BJ (cell line): Measurements from ENCODE around the gene HMX2. TPM values are rescaled to one million over a fixed set of nuclear protein-coding genes. Genes with fewer than 3 reads are reported as not detected.

ENCODE experiments used
- CTCF ChIA-PET: fragments of 350-600 bp; formaldehyde crosslinking; extraction: SDS; loops from one replicate; lab custom pipeline; 2021; ENCODE audit warnings: antibody characterized with exemption, inconsistent platforms; lab: Yijun Ruan, JAX
- POLR2A ChIA-PET: fragments of 300-600 bp; sonication (Branson Sonifier 250); formaldehyde crosslinking; extraction: SDS; loops from one replicate; lab custom pipeline; 2021; ENCODE audit warnings: antibody characterized with exemption; lab: Charles Lee
- DNase-seq: peaks from one replicate; pipeline ENCODE4 v3.0.0-alpha.2; 2011; ENCODE audit warnings: low read depth
- H3K27me3 ChIP-seq: 2 replicates; pipeline ENCODE4 v1.6.0; 2011; ENCODE audit warnings: low read length; ENCODE audit not compliant: control insufficient read depth, insufficient read depth
- H3K36me3 ChIP-seq: 2 replicates; pipeline ENCODE4 v1.5.1; 2011; ENCODE audit warnings: low read length; ENCODE audit not compliant: control insufficient read depth, insufficient read depth
- H3K4me3 ChIP-seq: 2 replicates; pipeline ENCODE4 v1.5.1; 2011; ENCODE audit warnings: low read depth, mild to moderate bottlenecking, control low read depth, low read length
- polyA plus RNA-seq: library from polyadenylated mRNA; depleted of rRNA; stranded (reverse); fragments of >200 nt; gene quantifications from 2 replicates; pipeline ENCODE4 v1.2.3, GENCODE V29; 2011; rRNA removed
- TF ChIP-seq, protein P1 (sequence below): IDR thresholded peaks from 2 replicates; pipeline ENCODE4 v1.5.1; 2011; ENCODE audit warnings: low read depth, mild to moderate bottlenecking, control low read depth, inconsistent platforms, low read length, moderate library complexity; ENCODE audit not compliant: insufficient read depth

Gene HMX2
- polyA plus RNA-seq, 1 experiment = not detected

DNA sequence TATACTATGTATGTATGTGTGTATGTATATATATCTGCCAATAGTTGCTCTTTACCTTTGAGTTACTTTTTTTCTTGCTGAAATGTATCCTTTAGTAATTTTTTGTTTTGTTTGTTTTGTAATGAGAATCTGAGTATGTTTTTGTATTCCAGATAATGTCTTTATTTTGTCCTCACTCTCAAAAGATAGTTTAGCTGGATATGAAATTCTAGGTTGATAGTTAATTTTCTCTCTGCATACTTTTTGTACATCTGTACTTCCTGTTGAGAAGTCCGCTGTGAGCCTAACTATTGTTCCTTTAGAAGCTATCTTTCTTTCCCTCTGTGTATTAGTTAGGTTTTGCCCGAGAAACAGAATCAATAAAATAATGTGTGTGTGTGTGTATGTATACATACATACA, 35.8 kb downstream of the HMX2 start:
- DNase-seq = no peak
- CTCF ChIA-PET = interaction anchor here (0.9 kb wide), 1 partner anchor 7 kb away, joined by 3 read pairs; no protein-coding TSS in a partner anchor
- H3K4me3 ChIP-seq = no peak overlapping the region
- TF ChIP-seq, protein P1, sequence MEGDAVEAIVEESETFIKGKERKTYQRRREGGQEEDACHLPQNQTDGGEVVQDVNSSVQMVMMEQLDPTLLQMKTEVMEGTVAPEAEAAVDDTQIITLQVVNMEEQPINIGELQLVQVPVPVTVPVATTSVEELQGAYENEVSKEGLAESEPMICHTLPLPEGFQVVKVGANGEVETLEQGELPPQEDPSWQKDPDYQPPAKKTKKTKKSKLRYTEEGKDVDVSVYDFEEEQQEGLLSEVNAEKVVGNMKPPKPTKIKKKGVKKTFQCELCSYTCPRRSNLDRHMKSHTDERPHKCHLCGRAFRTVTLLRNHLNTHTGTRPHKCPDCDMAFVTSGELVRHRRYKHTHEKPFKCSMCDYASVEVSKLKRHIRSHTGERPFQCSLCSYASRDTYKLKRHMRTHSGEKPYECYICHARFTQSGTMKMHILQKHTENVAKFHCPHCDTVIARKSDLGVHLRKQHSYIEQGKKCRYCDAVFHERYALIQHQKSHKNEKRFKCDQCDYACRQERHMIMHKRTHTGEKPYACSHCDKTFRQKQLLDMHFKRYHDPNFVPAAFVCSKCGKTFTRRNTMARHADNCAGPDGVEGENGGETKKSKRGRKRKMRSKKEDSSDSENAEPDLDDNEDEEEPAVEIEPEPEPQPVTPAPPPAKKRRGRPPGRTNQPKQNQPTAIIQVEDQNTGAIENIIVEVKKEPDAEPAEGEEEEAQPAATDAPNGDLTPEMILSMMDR = no peak
- POLR2A ChIA-PET = no interaction called here
- no peaks in the 10 kb centered on the region for H3K36me3 ChIP-seq
- H3K27me3 ChIP-seq = no peaks in the 10 kb centered on the region

DNA sequence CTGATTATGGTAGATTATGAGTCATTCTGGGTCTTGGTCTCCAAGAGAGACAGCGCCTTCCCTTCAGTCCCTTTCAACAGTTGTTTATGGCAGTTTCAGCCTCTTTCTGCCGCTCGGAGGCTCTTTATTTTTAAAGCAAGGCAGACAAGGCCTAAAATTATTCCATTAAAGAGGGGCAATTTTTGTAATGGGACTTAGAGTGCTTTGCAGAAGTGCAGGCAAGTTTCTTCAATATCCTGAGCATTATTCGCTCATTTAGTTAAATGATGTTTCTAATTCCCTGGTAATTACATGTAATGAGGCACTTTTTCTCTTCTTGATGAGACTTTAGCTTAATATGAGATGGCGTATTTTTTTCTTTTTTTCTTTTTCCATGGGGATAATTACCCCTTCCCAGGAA, 39.8 kb downstream of the HMX2 start:
- TF ChIP-seq, protein P1 = no peak
- ChIA-PET POLR2A (no interaction called here), CTCF (no interaction called here)
- DNase-seq = no peak
- Histone ChIP-seq H3K4me3 (no peak overlapping the region), H3K27me3 (no peaks in the 10 kb centered on the region), H3K36me3 (no peaks in the 10 kb centered on the region)

DNA sequence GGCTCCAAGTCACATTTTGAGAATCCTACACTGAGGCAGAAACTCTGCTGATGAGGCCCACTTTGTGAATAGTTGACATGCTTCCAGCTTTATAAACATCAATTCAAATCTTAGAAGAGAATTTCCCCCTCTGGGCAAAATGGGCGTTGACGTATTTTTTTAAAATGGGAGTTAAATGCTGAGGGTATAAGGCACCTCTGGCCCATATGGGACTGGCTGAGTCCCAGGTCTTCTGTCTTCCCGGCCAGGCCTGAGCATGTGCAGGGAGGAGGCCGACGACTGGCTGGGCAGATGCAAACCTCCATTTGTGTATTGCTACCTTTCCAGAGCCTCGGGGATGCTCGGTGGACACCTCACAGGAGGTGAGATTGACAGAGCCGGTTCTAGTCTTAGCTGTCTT, 44.0 kb downstream of the HMX2 start:
- no peaks in the 10 kb centered on the region for H3K36me3 ChIP-seq
- ChIA-PET POLR2A (no interaction called here), CTCF (interaction anchor here (1.0 kb wide), 1 partner anchor 14 kb away, joined by 3 read pairs; no protein-coding TSS in a partner anchor)
- H3K4me3 ChIP-seq = no peak overlapping the region
- TF ChIP-seq, protein P1 = no peak
- H3K27me3 ChIP-seq = no peaks in the 10 kb centered on the region
- DNase-seq = no peak

DNA sequence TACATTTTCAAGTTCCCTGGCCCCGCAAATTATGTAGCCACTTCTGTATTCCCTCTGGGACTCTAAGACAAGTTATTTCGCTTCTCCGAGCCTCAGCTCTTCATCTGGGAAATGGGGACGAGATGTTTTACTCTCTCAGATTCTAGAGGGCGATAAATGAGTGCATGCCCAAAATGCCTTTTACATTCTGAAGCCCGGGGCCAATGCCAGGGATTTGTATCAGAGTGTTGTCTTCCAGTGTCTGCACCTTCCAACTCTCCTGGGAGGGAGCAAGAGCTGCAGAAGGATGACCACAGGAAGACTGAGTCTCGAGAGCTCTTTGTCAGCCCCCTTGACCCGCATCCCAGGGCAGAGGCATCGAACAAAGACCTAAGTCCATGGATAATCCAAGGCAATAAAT, 46.1 kb downstream of the HMX2 start:
- POLR2A ChIA-PET = no interaction called here
- H3K27me3 ChIP-seq = no peaks in the 10 kb centered on the region
- TF ChIP-seq, protein P1 = no peak
- no peak for DNase-seq
- CTCF ChIA-PET = no interaction called here
- no peaks in the 10 kb centered on the region for H3K36me3 ChIP-seq
- H3K4me3 ChIP-seq = no peak overlapping the region

Other genes starting within 250 kb of the HMX2 start
- not detected in 2 replicates for gene FAM24A, start 237.5 kb upstream of the HMX2 start, polyA plus RNA-seq
- gene C10orf88, start 193.9 kb upstream of the HMX2 start, polyA plus RNA-seq = 2.0 and 4.4 TPM in 2 replicates
- 3.0 and 5.5 TPM in 2 replicates for gene PSTK, start 167.7 kb upstream of the HMX2 start, polyA plus RNA-seq
- gene IKZF5, start 139.3 kb upstream of the HMX2 start, polyA plus RNA-seq = 4.9 and 6.6 TPM in 2 replicates
- 5.2 and 9.3 TPM in 2 replicates for gene ACADSB, start 139.1 kb upstream of the HMX2 start, polyA plus RNA-seq
- gene HMX3, start 12.2 kb upstream of the HMX2 start, polyA plus RNA-seq = not detected in 2 replicates
- 193 TPM in 2 replicates for gene BUB3, start 6.3 kb downstream of the HMX2 start, polyA plus RNA-seq